B cell (primary cell): ENCODE measurements around the gene CD81. TPM values are rescaled to one million over a fixed set of nuclear protein-coding genes. Genes with fewer than 3 reads are reported as not detected.

Experiments
- ATAC-seq: fragments of 200-7000 bp; cut with Tn5 transposase; one replicate; pipeline ENCODE4 v1.10.0; 2021; ENCODE audit warnings: low read depth, mild to moderate bottlenecking, moderate number of reproducible peaks, moderate library complexity
- CTCF ChIA-PET: fragments of 350-600 bp; sonication (Branson Sonifier 250); formaldehyde crosslinking; loops from one replicate; lab custom pipeline; 2021; ENCODE audit warnings: antibody characterized with exemption, inconsistent platforms; lab: Charles Lee
- POLR2A ChIA-PET: fragments of 350-600 bp; sonication (Branson Sonifier 250); formaldehyde crosslinking; loops from one replicate; lab custom pipeline; 2021; ENCODE audit warnings: antibody characterized with exemption; lab: Charles Lee
- DNase-seq: peaks from one replicate; pipeline ENCODE4 v3.0.0; 2013
- H2AFZ ChIP-seq: 2 replicates; pipeline ENCODE4 v1.6.1; 2012; ENCODE audit warnings: mild to moderate bottlenecking, low read depth, low read length; ENCODE audit not compliant: insufficient read depth, poor library complexity, severe bottlenecking
- H3K27ac ChIP-seq, 2 donors: 1 replicate in 1 of 2; 2 replicates in 1 of 2; pipeline ENCODE4 v1.5.1; 2012 to 2013; ENCODE audit warnings: low read length in 2 of 2, mild to moderate bottlenecking in 2 of 2, moderate library complexity in 1 of 2
- H3K27me3 ChIP-seq, 4 experiments: fragments of 200-600 bp in 1 of 4; sonication (generic) in 1 of 4; replicated peaks in 1 of 4; 1 replicate in 2 of 4; 2 replicates in 2 of 4; pipeline versions ENCODE4 v1.6.1 to v1.7.0; 2013 to 2016; ENCODE audit warnings: low read length in 3 of 4, mild to moderate bottlenecking in 2 of 4, mixed read lengths in 1 of 4, moderate library complexity in 1 of 4; ENCODE audit not compliant: insufficient read depth in 4 of 4, control insufficient read depth in 3 of 4; ENCODE audit errors: control extremely low read depth in 1 of 4
- H3K36me3 ChIP-seq, 2 experiments: replicated peaks in 1 of 2; 1 replicate in 1 of 2; 2 replicates in 1 of 2; pipeline versions ENCODE4 v1.6.1 to v1.7.1; 2013; ENCODE audit warnings: low read length in 1 of 2; ENCODE audit not compliant: insufficient read depth in 2 of 2, control insufficient read depth in 1 of 2; ENCODE audit errors: control extremely low read depth in 1 of 2, extremely low read depth in 1 of 2
- H3K4me1 ChIP-seq, 2 donors: fragments of 200-600 bp in 1 of 2; sonication (generic) in 1 of 2; 1 replicate in 1 of 2; 2 replicates in 1 of 2; pipeline versions ENCODE4 v1.5.1 to v1.6.1; 2013 to 2017; ENCODE audit warnings: low read length in 2 of 2; ENCODE audit not compliant: control insufficient read depth in 2 of 2, insufficient read depth in 2 of 2
- H3K4me2 ChIP-seq: replicated peaks from 2 replicates; pipeline ENCODE3; 2012; ENCODE audit warnings: mild to moderate bottlenecking, low read depth, low read length; ENCODE audit not compliant: poor library complexity, severe bottlenecking
- H3K4me3 ChIP-seq, 5 experiments: fragments of 200-600 bp in 1 of 5; sonication (generic) in 1 of 5; 1 replicate in 3 of 5; 2 replicates in 2 of 5; pipeline versions ENCODE4 v1.5.1 to v1.7.0; 2011 to 2016; ENCODE audit warnings: low read length in 4 of 5, mild to moderate bottlenecking in 4 of 5, low read depth in 2 of 5, control low read depth in 1 of 5, moderate library complexity in 1 of 5; ENCODE audit not compliant: insufficient read depth in 1 of 5; ENCODE audit errors: control extremely low read depth in 1 of 5, extremely low read depth in 1 of 5
- H3K79me2 ChIP-seq: fragments of 200-600 bp; sonication (generic); one replicate; pipeline ENCODE4 v1.6.0; 2016; ENCODE audit warnings: low read length; ENCODE audit not compliant: control insufficient read depth, insufficient read depth
- H3K9ac ChIP-seq: fragments of 200-600 bp; sonication (generic); 2 replicates; pipeline ENCODE4 v1.6.1; 2017; ENCODE audit warnings: mild to moderate bottlenecking, low read length, moderate library complexity
- H3K9me3 ChIP-seq, 3 donors: one replicate each; pipeline versions ENCODE4 v1.6.1 to v1.7.1; 2013; ENCODE audit warnings: low read length in 2 of 3; ENCODE audit not compliant: control insufficient read depth in 2 of 3, insufficient read depth in 1 of 3; ENCODE audit errors: control extremely low read depth in 1 of 3
- H4K20me1 ChIP-seq: 2 replicates; pipeline ENCODE4 v1.6.0; 2012; ENCODE audit warnings: mild to moderate bottlenecking, low read length; ENCODE audit not compliant: insufficient read depth, control insufficient read depth, poor library complexity, severe bottlenecking
- H3K27ac Mint-ChIP-seq: one replicate; pipeline ENCODE4 v1.8.0; 2021; ENCODE audit warnings: mixed read lengths
- H3K27me3 Mint-ChIP-seq: one replicate; pipeline ENCODE4 v1.8.0; 2021; ENCODE audit warnings: mixed read lengths
- H3K4me1 Mint-ChIP-seq: one replicate; pipeline ENCODE4 v1.8.0; 2021; ENCODE audit warnings: mixed read lengths
- H3K4me3 Mint-ChIP-seq: one replicate; pipeline ENCODE4 v1.8.0; 2021; ENCODE audit warnings: mixed read lengths
- H3K9me3 Mint-ChIP-seq: one replicate; pipeline ENCODE4 v1.8.0; 2022; ENCODE audit warnings: mixed read lengths; ENCODE audit not compliant: insufficient read depth
- CTCF ChIP-seq: fragments of 200-600 bp; IDR thresholded peaks from one replicate; pipeline ENCODE4 v1.8.0; 2022; ENCODE audit warnings: antibody characterized with exemption, mild to moderate bottlenecking
- EZH2 ChIP-seq: IDR thresholded peaks from 2 replicates; pipeline ENCODE4 v1.6.1; 2012; ENCODE audit warnings: borderline replicate concordance, low read depth, mild to moderate bottlenecking, moderate library complexity, low read length; ENCODE audit not compliant: insufficient read depth, poor library complexity, severe bottlenecking
- WGBS: methylation state at CpG from one replicate; pipeline ENCODE4 v1.1.5; 2013; ENCODE audit warnings: missing lambda C conversion rate; ENCODE audit not compliant: insufficient coverage; 5-methylcytosine and 5-hydroxymethylcytosine counted together
- intact Hi-C: fragments of 100-400 bp; cut with micrococcal nuclease; formaldehyde crosslinking; loops from one replicate; pipeline ENCODE4 v1.10.0; 2022
- polyA plus RNA-seq: library from polyadenylated mRNA; depleted of rRNA; stranded (reverse); fragments of >200 nt; gene quantifications from 2 replicates; pipeline ENCODE4 v1.2.3, GENCODE V29; 2012
- total RNA-seq, 2 donors: library from RNA; stranded (reverse); fragments of 120-200 nt in 1 of 2; gene quantifications; 1 replicate in 1 of 2; 2 replicates in 1 of 2; pipeline versions ENCODE4 v1.2.3 to v1.2.4, GENCODE V29; 2013 to 2022

The CD81 gene
- total and polyA plus RNA-seq, 2 donors (not counting 1 experiment from before 2014, with no cell fraction given) = 253 to 361 TPM

- TF ChIP-seq CTCF = no peak
- TF ChIP-seq EZH2 = no peak
- intact Hi-C loops = no loop called here
- Histone ChIP-seq H3K27ac (no peak overlapping the region), H3K36me3 (no peaks in the 10 kb centered on the region), H3K9me3 (no peaks in the 10 kb centered on the region), H4K20me1 (no peaks in the 10 kb centered on the region), H3K27me3 (no peaks in the 10 kb centered on the region), H3K9ac (no peak overlapping the region), H3K4me1 (no peaks in the 10 kb centered on the region), H2AFZ (no peak overlapping the region), H3K79me2 (no peaks in the 10 kb centered on the region), H3K4me2 (no peak overlapping the region), H3K4me3 (no peak overlapping the region)
- no peaks in the 10 kb centered on the region for H3K9me3 Mint-ChIP-seq
- DNase-seq = no peak
- no peaks in the 10 kb centered on the region for H3K27me3 Mint-ChIP-seq
- no peak for ATAC-seq
- H3K27ac Mint-ChIP-seq = no peak overlapping the region
- peaks cover 2% of the 10 kb centered on the region for H3K4me1 Mint-ChIP-seq
- ChIA-PET POLR2A (no interaction called here), CTCF (no interaction called here)
- 95% methylated on average over 12 of the region's 12 CpGs for WGBS
- H3K4me3 Mint-ChIP-seq = no peak overlapping the region
Measured at GRCh38 chr11:2369320-2369719, 7.8 kb upstream of the CD81 start.

DNA sequence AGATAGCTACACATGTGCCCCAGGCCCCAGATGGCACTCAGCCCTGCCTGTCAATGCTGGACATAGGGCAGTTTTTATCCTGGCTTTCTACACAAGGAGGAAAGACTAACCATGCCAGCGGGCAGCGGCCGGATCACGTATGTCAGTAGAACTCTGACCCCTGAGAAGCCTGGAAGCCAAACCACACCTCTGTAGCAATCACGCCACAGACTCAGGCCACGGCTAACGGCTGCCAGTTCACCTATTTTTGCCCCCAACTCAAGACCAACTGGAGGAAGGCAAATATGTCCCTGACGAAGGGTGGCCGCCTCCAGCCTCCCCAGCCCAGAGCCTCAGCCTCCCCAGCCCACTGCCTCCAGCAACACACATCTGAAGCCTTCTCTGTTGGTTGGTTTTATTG is 7.2 kb upstream of the CD81 start:
- ChIA-PET CTCF (no interaction called here), POLR2A (no interaction called here)
- no peak for ATAC-seq
- Mint-ChIP-seq H3K4me1 (peaks cover 2% of the 10 kb centered on the region), H3K4me3 (no peak overlapping the region), H3K27me3 (no peaks in the 10 kb centered on the region), H3K27ac (no peak overlapping the region), H3K9me3 (no peaks in the 10 kb centered on the region)
- no peaks in the 10 kb centered on the region for H3K4me1 ChIP-seq
- no peak overlapping the region for H3K9ac ChIP-seq
- TF ChIP-seq CTCF (no peak), EZH2 (no peak)
- H3K4me2 ChIP-seq = no peak overlapping the region
- no peaks in the 10 kb centered on the region for H3K36me3 ChIP-seq
- no peak overlapping the region for H2AFZ ChIP-seq
- H3K4me3 ChIP-seq = no peak overlapping the region
- intact Hi-C loops = no loop called here
- no peaks in the 10 kb centered on the region for H3K9me3 ChIP-seq
- H4K20me1 ChIP-seq = no peaks in the 10 kb centered on the region
- DNase-seq = no peak
- H3K79me2 ChIP-seq = no peaks in the 10 kb centered on the region
- WGBS = 97% methylated on average over 4 of the region's 9 CpGs
- H3K27me3 ChIP-seq = no peaks in the 10 kb centered on the region
- H3K27ac ChIP-seq = no peak overlapping the region
